ENCODE measurements around the gene TMEM167B. TPM values are rescaled to one million over a fixed set of nuclear protein-coding genes. Genes with fewer than 3 reads are reported as not detected.

Gene TMEM167B
- total and polyA plus RNA-seq, 2 donors (not counting 1 experiment from before 2014, with no cell fraction given): 12.0 to 40.9 TPM

DNA sequence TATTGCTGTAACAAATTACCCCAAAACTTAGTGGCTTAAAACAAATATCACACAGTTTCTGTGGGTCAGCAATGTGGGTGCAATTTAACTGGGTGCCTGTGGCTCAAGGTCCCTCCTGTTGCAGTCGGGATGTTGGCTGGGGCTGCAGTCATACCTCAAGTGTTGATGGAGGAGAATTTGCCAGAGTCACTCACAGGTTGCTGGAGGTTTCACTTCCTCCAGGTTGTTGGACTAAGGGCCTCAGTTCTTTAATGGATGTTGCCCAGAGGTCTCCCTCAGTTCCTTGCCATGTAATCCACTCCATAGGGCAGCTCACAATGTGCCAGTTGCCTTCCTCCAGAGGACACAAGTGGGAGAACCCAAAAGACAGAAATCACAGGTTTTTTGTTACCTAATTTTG lies 12.2 kb upstream of the TMEM167B start:
- intact Hi-C loops (cut with micrococcal nuclease): no loop called here
- no peak overlapping the region for H3K4me3 Mint-ChIP-seq
- CTCF ChIA-PET: interaction anchor here (0.7 to 3.4 kb wide), 3 partner anchors 22 to 47 kb away, joined by 4 to 44 read pairs (median 4); no protein-coding TSS in a partner anchor
- peaks cover 17% of the 10 kb centered on the region for H3K79me2 ChIP-seq (ENCODE audit: control insufficient read depth, insufficient read depth, low read length)
- ATAC-seq (ENCODE audit: low read depth) (no peak), DNase-seq (no peak)
- no peak overlapping the region for H3K4me3 ChIP-seq (ENCODE audit: control extremely low read depth in 1 of 5, extremely low read depth in 1 of 5, insufficient read depth in 1 of 5, low read depth in 2 of 5, low read length in 4 of 5)
- TF ChIP-seq EZH2 (IDR thresholded peaks at IDR 0.05; ENCODE audit: borderline replicate concordance, insufficient read depth, low read depth, low read length, poor library complexity, severe bottlenecking): no peak
- TF ChIP-seq, protein P1, sequence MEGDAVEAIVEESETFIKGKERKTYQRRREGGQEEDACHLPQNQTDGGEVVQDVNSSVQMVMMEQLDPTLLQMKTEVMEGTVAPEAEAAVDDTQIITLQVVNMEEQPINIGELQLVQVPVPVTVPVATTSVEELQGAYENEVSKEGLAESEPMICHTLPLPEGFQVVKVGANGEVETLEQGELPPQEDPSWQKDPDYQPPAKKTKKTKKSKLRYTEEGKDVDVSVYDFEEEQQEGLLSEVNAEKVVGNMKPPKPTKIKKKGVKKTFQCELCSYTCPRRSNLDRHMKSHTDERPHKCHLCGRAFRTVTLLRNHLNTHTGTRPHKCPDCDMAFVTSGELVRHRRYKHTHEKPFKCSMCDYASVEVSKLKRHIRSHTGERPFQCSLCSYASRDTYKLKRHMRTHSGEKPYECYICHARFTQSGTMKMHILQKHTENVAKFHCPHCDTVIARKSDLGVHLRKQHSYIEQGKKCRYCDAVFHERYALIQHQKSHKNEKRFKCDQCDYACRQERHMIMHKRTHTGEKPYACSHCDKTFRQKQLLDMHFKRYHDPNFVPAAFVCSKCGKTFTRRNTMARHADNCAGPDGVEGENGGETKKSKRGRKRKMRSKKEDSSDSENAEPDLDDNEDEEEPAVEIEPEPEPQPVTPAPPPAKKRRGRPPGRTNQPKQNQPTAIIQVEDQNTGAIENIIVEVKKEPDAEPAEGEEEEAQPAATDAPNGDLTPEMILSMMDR (IDR thresholded peaks at IDR 0.05): no peak
- no peak overlapping the region for H3K9ac ChIP-seq (ENCODE audit: low read length)
- no peaks in the 10 kb centered on the region for H3K36me3 ChIP-seq (replicated peaks in 1 of 2; ENCODE audit: control extremely low read depth in 1 of 2, control insufficient read depth in 1 of 2, extremely low read depth in 1 of 2, insufficient read depth in 2 of 2, low read length in 1 of 2)
- no peaks in the 10 kb centered on the region for H3K27me3 Mint-ChIP-seq
- peaks cover 12 to 13% of the 10 kb centered on the region in 2 donors for H3K4me1 ChIP-seq (ENCODE audit: control insufficient read depth in 2 of 2, insufficient read depth in 2 of 2, low read length in 2 of 2)
- H3K27me3 ChIP-seq (replicated peaks in 1 of 4; ENCODE audit: control extremely low read depth in 1 of 4, control insufficient read depth in 3 of 4, insufficient read depth in 4 of 4, low read length in 3 of 4): no peaks in the 10 kb centered on the region
- 100% methylated on average over 1 of the region's 1 CpG for WGBS (ENCODE audit: insufficient coverage)
- H3K4me2 ChIP-seq (replicated peaks; ENCODE audit: low read depth, low read length, poor library complexity, severe bottlenecking): no peak overlapping the region
- no peaks in the 10 kb centered on the region for H3K9me3 Mint-ChIP-seq (ENCODE audit: insufficient read depth)
- H2AFZ ChIP-seq (ENCODE audit: insufficient read depth, low read depth, low read length, poor library complexity, severe bottlenecking): no peak overlapping the region
- no peaks in the 10 kb centered on the region for H4K20me1 ChIP-seq (ENCODE audit: control insufficient read depth, insufficient read depth, low read length, poor library complexity, severe bottlenecking)
- H3K27ac ChIP-seq (ENCODE audit: low read length in 2 of 2): no peak overlapping the region
- H3K4me1 Mint-ChIP-seq: peaks cover 17% of the 10 kb centered on the region
- peaks cover 0 to 5% (median 0%) of the 10 kb centered on the region in 3 donors for H3K9me3 ChIP-seq (ENCODE audit: control extremely low read depth in 1 of 3, control insufficient read depth in 2 of 3, insufficient read depth in 1 of 3, low read length in 2 of 3)
- POLR2A ChIA-PET: no interaction called here
- H3K27ac Mint-ChIP-seq: no peak overlapping the region

DNA sequence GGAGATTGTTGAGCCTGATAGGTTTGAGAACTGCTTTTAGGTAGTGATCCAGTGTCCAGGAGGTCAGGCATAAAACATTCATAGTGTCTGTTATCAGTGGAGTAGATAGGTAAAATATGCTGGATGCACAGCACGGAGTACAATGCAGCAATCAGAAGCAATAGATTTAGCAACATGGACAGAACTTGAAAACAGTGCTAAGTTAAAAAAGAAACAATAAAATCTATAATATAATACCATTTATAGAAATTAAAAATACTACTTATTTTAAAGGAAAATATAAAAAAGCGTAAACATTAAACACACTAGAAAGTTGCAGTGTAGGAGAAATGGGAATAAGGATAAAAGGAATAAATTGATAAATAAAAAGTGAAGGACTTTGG lies 11.3 kb upstream of the TMEM167B start:
- H3K27me3 Mint-ChIP-seq: no peaks in the 10 kb centered on the region
- Histone ChIP-seq H3K36me3 (replicated peaks in 1 of 2; ENCODE audit: control extremely low read depth in 1 of 2, control insufficient read depth in 1 of 2, extremely low read depth in 1 of 2, insufficient read depth in 2 of 2, low read length in 1 of 2) (no peaks in the 10 kb centered on the region), H3K4me2 (replicated peaks; ENCODE audit: low read depth, low read length, poor library complexity, severe bottlenecking) (no peak overlapping the region), H3K27ac (ENCODE audit: low read length in 2 of 2) (no peak overlapping the region), H3K79me2 (ENCODE audit: control insufficient read depth, insufficient read depth, low read length) (peaks cover 16% of the 10 kb centered on the region), H3K9me3 (ENCODE audit: control extremely low read depth in 1 of 3, control insufficient read depth in 2 of 3, insufficient read depth in 1 of 3, low read length in 2 of 3) (peaks cover 0 to 5% (median 0%) of the 10 kb centered on the region in 3 donors), H3K4me3 (ENCODE audit: control extremely low read depth in 1 of 5, extremely low read depth in 1 of 5, insufficient read depth in 1 of 5, low read depth in 2 of 5, low read length in 4 of 5) (no peak overlapping the region), H2AFZ (ENCODE audit: insufficient read depth, low read depth, low read length, poor library complexity, severe bottlenecking) (no peak overlapping the region), H3K9ac (ENCODE audit: low read length) (no peak overlapping the region), H3K4me1 (ENCODE audit: control insufficient read depth in 2 of 2, insufficient read depth in 2 of 2, low read length in 2 of 2) (peaks cover 12 to 13% of the 10 kb centered on the region in 2 donors), H4K20me1 (ENCODE audit: control insufficient read depth, insufficient read depth, low read length, poor library complexity, severe bottlenecking) (no peaks in the 10 kb centered on the region), H3K27me3 (replicated peaks in 1 of 4; ENCODE audit: control extremely low read depth in 1 of 4, control insufficient read depth in 3 of 4, insufficient read depth in 4 of 4, low read length in 3 of 4) (no peaks in the 10 kb centered on the region)
- DNase-seq (no peak), ATAC-seq (ENCODE audit: low read depth) (no peak)
- peaks cover 16% of the 10 kb centered on the region for H3K4me1 Mint-ChIP-seq
- no peaks in the 10 kb centered on the region for H3K9me3 Mint-ChIP-seq (ENCODE audit: insufficient read depth)
- ChIA-PET CTCF (no interaction called here), POLR2A (no interaction called here)
- intact Hi-C loops (cut with micrococcal nuclease): no loop called here
- H3K27ac Mint-ChIP-seq: no peak overlapping the region
- TF ChIP-seq, protein P1 (IDR thresholded peaks at IDR 0.05): no peak
- TF ChIP-seq EZH2 (IDR thresholded peaks at IDR 0.05; ENCODE audit: borderline replicate concordance, insufficient read depth, low read depth, low read length, poor library complexity, severe bottlenecking): no peak
- H3K4me3 Mint-ChIP-seq: no peak overlapping the region
- no CpG with 5 or more reads among the region's 2 CpGs for WGBS (ENCODE audit: insufficient coverage)
